Spleen (tissue), 11 donors: Measurements from ENCODE around the gene FHAD1. TPM values are rescaled to one million over a fixed set of nuclear protein-coding genes. Genes with fewer than 3 reads are reported as not detected.
A peak's percentile ranks its signal among the peaks of the same experiment; 100 is the strongest.

ENCODE experiments used
- DNase-seq: peaks from one replicate; pipeline ENCODE4 v3.0.0-alpha.2; 2020
- H3K27ac ChIP-seq, 8 donors: fragments of 200-600 bp; sonication (generic) in 7 of 8; 1 replicate in 4 of 8; 2 replicates in 4 of 8; pipeline versions ENCODE4 v1.5.0 to v1.8.0; 2016 to 2021; ENCODE audit warnings: inconsistent platforms in 4 of 8, mild to moderate bottlenecking in 4 of 8, moderate library complexity in 1 of 8
- H3K27me3 ChIP-seq, 7 donors: fragments of 200-600 bp; sonication (generic) in 6 of 7; replicated peaks in 1 of 7; 1 replicate in 4 of 7; 2 replicates in 3 of 7; pipeline versions ENCODE4 v1.5.0 to v1.8.0; 2016 to 2021; ENCODE audit warnings: inconsistent platforms in 3 of 7, mild to moderate bottlenecking in 1 of 7
- H3K36me3 ChIP-seq, 6 donors: fragments of 200-600 bp; sonication (generic) in 5 of 6; 1 replicate in 4 of 6; 2 replicates in 2 of 6; pipeline versions ENCODE4 v1.5.0 to v1.8.0; 2016 to 2021; ENCODE audit warnings: inconsistent platforms in 2 of 6
- H3K4me1 ChIP-seq, 6 donors: fragments of 200-600 bp; sonication (generic) in 5 of 6; 1 replicate in 3 of 6; 2 replicates in 3 of 6; pipeline versions ENCODE4 v1.5.0 to v1.8.0; 2016 to 2021; ENCODE audit warnings: inconsistent platforms in 3 of 6
- H3K4me3 ChIP-seq, 8 donors: fragments of 200-600 bp; sonication (generic) in 7 of 8; 1 replicate in 4 of 8; 2 replicates in 4 of 8; pipeline versions ENCODE4 v1.5.0 to v1.8.0; 2016 to 2021; ENCODE audit warnings: inconsistent platforms in 4 of 8, mild to moderate bottlenecking in 4 of 8, moderate library complexity in 2 of 8
- H3K9me3 ChIP-seq, 8 donors: fragments of 200-600 bp; sonication (generic) in 7 of 8; 1 replicate in 4 of 8; 2 replicates in 4 of 8; pipeline versions ENCODE4 v1.5.0 to v1.8.0; 2016 to 2021; ENCODE audit warnings: inconsistent platforms in 4 of 8
- CTCF ChIP-seq, 11 experiments: fragments of 200-600 bp in 7 of 11; fragments of 450-650 bp in 4 of 11; sonication (generic) in 4 of 11; IDR thresholded peaks in 8 of 11; conservative IDR thresholded peaks in 3 of 11; 1 replicate in 7 of 11; 2 replicates in 4 of 11; pipeline versions ENCODE4 v1.4.0 to v1.8.0; 2016 to 2021; ENCODE audit warnings: antibody characterized with exemption in 11 of 11, inconsistent platforms in 4 of 11, mild to moderate bottlenecking in 1 of 11
- POLR2A ChIP-seq, 3 donors: fragments of 450-650 bp; IDR thresholded peaks; one replicate each; pipeline ENCODE4 v1.5.1; 2017; ENCODE audit warnings: antibody characterized with exemption in 3 of 3, mild to moderate bottlenecking in 1 of 3
- POLR2AphosphoS5 ChIP-seq, 3 donors: sonication (generic); formaldehyde crosslinking; IDR thresholded peaks; one replicate each; pipeline ENCODE4 v1.5.1; 2017; ENCODE audit warnings: antibody characterized with exemption in 3 of 3
- WGBS, 5 donors: extraction: QIAGEN DNeasy Blood & Tissue Kit in 3 of 5; methylation state at CpG; one replicate each; pipeline versions ENCODE4 v1.1.5 to v1.1.7; 2013 to 2018; 5-methylcytosine and 5-hydroxymethylcytosine counted together
- intact Hi-C: fragments of 100-400 bp; cut with DNase I; formaldehyde crosslinking; loops from one replicate; pipeline ENCODE4 v1.15.0; 2023; ENCODE audit warnings: low total_unique reads
- polyA plus RNA-seq, 3 donors: library from polyadenylated mRNA; stranded (reverse); fragments of 200-250 nt; gene quantifications; one replicate each; pipeline ENCODE4 v1.2.1, GENCODE V29; 2013
- total RNA-seq, 7 donors: library from RNA; depleted of rRNA in 3 of 7; stranded (reverse); fragments of >200 nt in 3 of 7; fragmentation: NEBNext Ultra II Directional in 4 of 7; extraction: Animal tissue kit (Norgen Biotek cat#: 25700) in 4 of 7; gene quantifications; one replicate each; pipeline versions ENCODE4 v1.1.0 to v1.2.1, GENCODE V29; 2016 to 2021
- donor health status: healthy with polysubstance abuse.
- donor health status: DM: no; HTN: no; CAD: no; lungs with moderate emphysema.
- donor health status: DM: no; HTN: no; CAD: no.
- donor health status: Bipolar disorder and iron deficiency.
- donor health status: healthy.
- donor health status: DM: no; HTN: no; CAD: no.
- donor health status: DM: yes; HTN: yes; CAD: no.

Gene FHAD1
- total and polyA plus RNA-seq, 10 donors = 0.22 to 1.0 (median 0.28) TPM; not detected in 3

GRCh38 chr1:15326691-15327588, 79.9 kb downstream of the FHAD1 start:
- 73 to 83% (median 77%) methylated on average over 30 of the region's 30 CpGs for WGBS, 5 donors
- Histone ChIP-seq H3K4me1 (peaks cover 7 to 35% (median 22%) of the 10 kb centered on the region in 6 donors), H3K27ac (no peak overlapping the region), H3K4me3 (no peak overlapping the region), H3K36me3 (no peaks in the 10 kb centered on the region), H3K9me3 (no peaks in the 10 kb centered on the region), H3K27me3 (peaks cover 0 to 27% (median 3%) of the 10 kb centered on the region in 7 donors)
- intact Hi-C loops = no loop called here
- TF ChIP-seq POLR2A (IDR thresholded peaks at IDR 0.05) = no peak
- TF ChIP-seq POLR2AphosphoS5 (IDR thresholded peaks at IDR 0.05) = no peak
- no peak for TF ChIP-seq CTCF (IDR thresholded peaks at IDR 0.05 in 8 of 11, conservative IDR thresholded peaks at IDR 0.05 in 3 of 11)
- DNase-seq = peak; percentile 58

GRCh38 chr1:15328351-15329103, 81.5 kb downstream of the FHAD1 start:
- intact Hi-C loops = no loop called here
- peak overlapping the region in 4 of 8 donors; percentile 10 to 44 (median 26) for H3K27ac ChIP-seq
- TF ChIP-seq POLR2AphosphoS5 (IDR thresholded peaks at IDR 0.05) (peak in 2 of 3 donors; percentile 27 to 47), CTCF (IDR thresholded peaks at IDR 0.05 in 8 of 11, conservative IDR thresholded peaks at IDR 0.05 in 3 of 11) (no peak), POLR2A (IDR thresholded peaks at IDR 0.05) (no peak)
- no peaks in the 10 kb centered on the region for H3K9me3 ChIP-seq
- WGBS, 5 donors = 35 to 49% (median 41%) methylated on average over 18 of the region's 18 CpGs
- H3K36me3 ChIP-seq = no peaks in the 10 kb centered on the region
- DNase-seq = peak; percentile 66
- H3K4me3 ChIP-seq = no peak overlapping the region
- H3K27me3 ChIP-seq = peaks cover 0 to 27% (median 3%) of the 10 kb centered on the region in 7 donors
- peaks cover 7 to 29% (median 18%) of the 10 kb centered on the region in 6 donors for H3K4me1 ChIP-seq

- H3K4me1 ChIP-seq = peaks cover 5 to 22% (median 15%) of the 10 kb centered on the region in 6 donors
- no peaks in the 10 kb centered on the region for H3K36me3 ChIP-seq
- H3K4me3 ChIP-seq = no peak overlapping the region
- no peaks in the 10 kb centered on the region for H3K9me3 ChIP-seq
- H3K27ac ChIP-seq = peak overlapping the region in 4 of 8 donors; percentile 10 to 44 (median 26)
- H3K27me3 ChIP-seq = peaks cover 0 to 21% (median 3%) of the 10 kb centered on the region in 7 donors
- intact Hi-C loops = no loop called here
- WGBS, 5 donors = 35 to 45% (median 39%) methylated on average over 19 to 21 of the region's 21 CpGs
- peak; percentile 69 for DNase-seq
- TF ChIP-seq CTCF (IDR thresholded peaks at IDR 0.05 in 8 of 11, conservative IDR thresholded peaks at IDR 0.05 in 3 of 11) (peak in 4 of 11 experiments; percentile 8 to 23 (median 16)), POLR2AphosphoS5 (IDR thresholded peaks at IDR 0.05) (no peak)
Observed at GRCh38 chr1:15329104-15329820, 82.2 kb downstream of the FHAD1 start.
